Measurements from ENCODE around the gene HMCN2.

The HMCN2 gene

DNA sequence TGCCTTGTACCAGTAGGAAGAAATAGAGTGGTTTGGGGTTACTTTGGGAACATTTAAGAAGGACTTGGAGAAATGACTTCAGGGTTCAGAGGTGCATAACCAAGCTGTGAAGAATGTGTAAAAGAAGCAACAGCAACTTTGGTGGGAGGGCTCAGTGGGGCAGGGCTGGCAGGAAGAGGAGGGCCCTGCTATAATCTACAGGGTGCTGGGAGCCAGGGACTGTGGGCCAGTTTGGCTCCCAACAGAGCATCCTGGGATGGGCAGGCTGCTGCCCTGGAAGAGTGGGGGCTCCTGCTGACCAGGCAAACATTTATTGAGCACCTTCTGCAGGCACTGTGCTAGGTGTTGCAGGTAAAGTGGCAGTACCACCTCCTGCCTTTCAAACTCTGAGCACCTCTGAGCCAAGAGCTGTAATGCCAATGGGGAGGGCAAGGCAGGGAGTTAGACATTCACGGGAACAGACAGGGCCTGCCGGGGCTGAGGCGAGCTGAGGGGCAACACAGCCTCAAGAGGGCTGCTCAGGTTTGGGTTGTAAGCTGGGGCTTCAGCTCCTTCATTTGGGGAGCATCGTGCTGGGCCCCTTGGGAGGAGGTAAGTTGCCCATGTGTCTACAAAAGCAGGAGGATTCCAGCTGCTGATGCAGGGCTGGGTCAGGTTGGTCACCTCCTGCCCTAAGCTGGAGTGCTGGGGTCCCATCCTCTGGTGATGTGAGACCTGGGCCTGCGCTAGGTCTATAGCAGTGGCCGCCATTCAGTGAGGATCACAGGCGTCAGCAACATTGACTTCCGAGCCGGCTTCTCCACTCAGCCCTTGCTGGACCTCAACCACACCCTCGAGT is 30.6 kb downstream of the HMCN2 start:
- Histone ChIP-seq H3K36me3 (ENCODE audit: insufficient read depth, low read length) (peaks cover 55% of the 10 kb centered on the region), H3K4me3 (ENCODE audit: low read depth in 1 of 2, low read length in 2 of 2) (no peak overlapping the region), H3K27ac (ENCODE audit: low read depth, low read length) (no peak overlapping the region), H3K4me1 (ENCODE audit: insufficient read depth, low read length) (peaks cover 11% of the 10 kb centered on the region), H3K27me3 (ENCODE audit: control insufficient read depth in 1 of 2, insufficient read depth in 2 of 2, low read length in 2 of 2) (no peaks in the 10 kb centered on the region), H3K9ac (ENCODE audit: low read length) (no peak overlapping the region), H3K9me3 (ENCODE audit: low read length) (no peaks in the 10 kb centered on the region)

DNA sequence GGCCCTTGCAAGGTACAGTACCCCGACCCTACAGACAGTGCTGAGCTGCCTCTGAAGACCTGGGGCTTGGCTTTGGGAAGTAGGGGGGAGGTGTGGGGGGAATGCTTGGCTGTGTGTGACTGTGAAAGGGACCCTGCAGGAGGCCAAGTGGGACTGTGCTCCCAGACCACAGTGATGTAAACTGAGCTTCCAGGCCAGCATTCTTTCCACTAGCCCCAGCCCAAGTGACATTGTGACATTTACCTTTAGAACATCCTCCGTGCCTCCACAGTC is 31.2 kb downstream of the HMCN2 start:
- Histone ChIP-seq H3K9me3 (ENCODE audit: low read length) (no peaks in the 10 kb centered on the region), H3K4me1 (ENCODE audit: insufficient read depth, low read length) (peaks cover 16% of the 10 kb centered on the region), H3K9ac (ENCODE audit: low read length) (no peak overlapping the region), H3K27ac (ENCODE audit: low read depth, low read length) (no peak overlapping the region), H3K27me3 (ENCODE audit: control insufficient read depth in 1 of 2, insufficient read depth in 2 of 2, low read length in 2 of 2) (no peaks in the 10 kb centered on the region), H3K36me3 (ENCODE audit: insufficient read depth, low read length) (peaks cover 55% of the 10 kb centered on the region), H3K4me3 (ENCODE audit: low read depth in 1 of 2, low read length in 2 of 2) (no peak overlapping the region)

DNA sequence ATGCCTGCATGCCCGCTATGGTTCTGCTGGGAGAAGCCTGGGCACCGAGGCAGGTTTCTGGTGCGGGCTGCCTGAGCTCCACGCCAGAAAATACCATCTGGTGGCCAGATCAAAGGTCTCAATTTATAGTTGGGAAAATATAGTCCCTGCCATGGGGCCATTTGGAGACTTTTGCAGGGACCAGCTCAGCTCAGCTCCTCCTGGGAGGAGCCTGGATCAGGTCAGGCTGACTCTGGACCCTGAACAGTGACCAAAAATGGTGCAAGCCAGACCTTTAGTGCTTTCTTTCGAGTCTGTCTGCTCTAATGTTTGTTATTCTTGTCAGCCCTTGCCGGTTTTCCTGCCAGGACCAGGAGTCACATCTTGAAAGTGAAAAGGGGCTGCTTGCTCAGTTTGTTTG is 31.8 kb downstream of the HMCN2 start:
- no peaks in the 10 kb centered on the region for H3K27me3 ChIP-seq (ENCODE audit: control insufficient read depth in 1 of 2, insufficient read depth in 2 of 2, low read length in 2 of 2)

DNA sequence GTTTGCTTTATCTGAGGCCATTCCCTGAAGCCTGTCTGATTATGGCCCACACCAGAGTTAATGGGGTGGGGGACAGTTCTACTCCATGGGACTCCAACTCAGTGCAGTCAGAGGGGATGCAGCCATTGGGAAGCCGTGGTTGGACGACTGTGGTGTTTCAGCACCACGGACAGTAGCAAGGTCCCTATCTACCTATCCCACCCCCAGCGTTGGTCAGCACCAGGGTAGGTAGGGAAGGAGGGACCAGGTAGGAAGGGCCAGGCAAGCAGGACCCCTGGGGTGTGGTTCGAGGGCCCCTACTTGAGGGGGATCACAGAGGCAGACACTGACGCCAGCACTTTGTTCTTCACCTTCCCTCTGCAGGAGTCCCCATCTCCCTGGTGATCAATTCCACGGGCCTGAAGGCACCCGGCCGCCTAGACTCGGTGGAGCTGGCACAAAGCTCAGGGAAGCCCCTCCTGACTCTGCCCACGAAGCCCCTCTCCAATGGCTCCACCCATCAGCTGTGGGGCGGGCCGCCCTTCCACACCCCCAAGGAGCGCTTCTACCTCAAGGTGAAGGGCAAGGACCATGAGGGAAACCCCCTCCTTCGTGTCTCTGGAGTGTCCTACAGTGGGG is 33.2 kb downstream of the HMCN2 start:
- H3K27me3 ChIP-seq (ENCODE audit: control insufficient read depth in 1 of 2, insufficient read depth in 2 of 2, low read length in 2 of 2), result no peaks in the 10 kb centered on the region
- no peak overlapping the region for H3K27ac ChIP-seq (ENCODE audit: low read depth, low read length)
- peaks cover 28% of the 10 kb centered on the region for H3K4me1 ChIP-seq (ENCODE audit: insufficient read depth, low read length)
- peaks cover 60% of the 10 kb centered on the region for H3K36me3 ChIP-seq (ENCODE audit: insufficient read depth, low read length)
- H3K9ac ChIP-seq (ENCODE audit: low read length), result no peak overlapping the region
- no peaks in the 10 kb centered on the region for H3K9me3 ChIP-seq (ENCODE audit: low read length)
- H3K4me3 ChIP-seq (ENCODE audit: low read depth in 1 of 2, low read length in 2 of 2), result no peak overlapping the region

More for the DNA sequence above, 31.8 kb downstream of the HMCN2 start:
- H3K36me3 ChIP-seq (ENCODE audit: insufficient read depth, low read length), result peaks cover 55% of the 10 kb centered on the region
- no peak overlapping the region for H3K9ac ChIP-seq (ENCODE audit: low read length)
- no peak overlapping the region for H3K4me3 ChIP-seq (ENCODE audit: low read depth in 1 of 2, low read length in 2 of 2)
- peaks cover 19% of the 10 kb centered on the region for H3K4me1 ChIP-seq (ENCODE audit: insufficient read depth, low read length)
- H3K9me3 ChIP-seq (ENCODE audit: low read length), result no peaks in the 10 kb centered on the region
- H3K27ac ChIP-seq (ENCODE audit: low read depth, low read length), result no peak overlapping the region

DNA sequence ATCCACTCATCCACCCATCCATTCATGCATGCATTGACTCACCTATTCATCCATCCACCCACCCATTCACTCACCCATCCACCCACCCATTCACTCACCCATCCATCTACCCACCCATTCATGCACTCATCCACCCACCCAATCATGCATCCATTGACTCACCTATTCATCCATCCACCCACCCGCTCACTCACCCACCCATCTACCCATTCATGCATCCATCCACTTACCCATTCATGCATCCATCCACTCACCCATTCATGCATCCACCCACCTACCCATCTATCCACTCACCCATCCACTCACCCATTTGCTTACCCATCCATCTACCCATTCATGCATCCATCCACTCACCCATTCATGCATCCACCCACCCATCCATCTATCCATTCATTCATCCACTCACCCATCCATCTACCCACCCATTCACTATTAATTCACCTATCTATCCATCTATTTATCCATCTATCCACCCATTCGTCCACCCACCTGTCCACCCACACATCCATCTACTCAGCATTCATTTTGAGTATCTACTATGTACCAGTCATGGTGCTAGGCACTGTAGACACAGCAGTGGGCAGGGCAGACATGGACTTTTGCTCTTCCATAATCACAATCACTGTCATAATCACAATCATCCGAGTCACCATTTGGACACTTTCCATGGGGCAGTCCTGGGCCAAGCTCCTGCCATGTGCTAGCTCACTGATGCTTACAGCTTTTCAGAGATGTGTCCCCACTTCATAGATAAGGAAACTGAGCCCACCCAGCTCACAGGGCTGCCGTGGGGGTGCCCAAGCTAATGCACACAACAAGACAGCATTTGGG is 34.4 kb downstream of the HMCN2 start:
- H3K4me1 ChIP-seq (ENCODE audit: insufficient read depth, low read length), result peaks cover 41% of the 10 kb centered on the region
- H3K36me3 ChIP-seq (ENCODE audit: insufficient read depth, low read length), result peaks cover 55% of the 10 kb centered on the region
- no peak overlapping the region for H3K4me3 ChIP-seq (ENCODE audit: low read depth in 1 of 2, low read length in 2 of 2)
- no peaks in the 10 kb centered on the region for H3K27me3 ChIP-seq (ENCODE audit: control insufficient read depth in 1 of 2, insufficient read depth in 2 of 2, low read length in 2 of 2)
- no peaks in the 10 kb centered on the region for H3K9me3 ChIP-seq (ENCODE audit: low read length)
- no peak overlapping the region for H3K27ac ChIP-seq (ENCODE audit: low read depth, low read length)
- no peak overlapping the region for H3K9ac ChIP-seq (ENCODE audit: low read length)

DNA sequence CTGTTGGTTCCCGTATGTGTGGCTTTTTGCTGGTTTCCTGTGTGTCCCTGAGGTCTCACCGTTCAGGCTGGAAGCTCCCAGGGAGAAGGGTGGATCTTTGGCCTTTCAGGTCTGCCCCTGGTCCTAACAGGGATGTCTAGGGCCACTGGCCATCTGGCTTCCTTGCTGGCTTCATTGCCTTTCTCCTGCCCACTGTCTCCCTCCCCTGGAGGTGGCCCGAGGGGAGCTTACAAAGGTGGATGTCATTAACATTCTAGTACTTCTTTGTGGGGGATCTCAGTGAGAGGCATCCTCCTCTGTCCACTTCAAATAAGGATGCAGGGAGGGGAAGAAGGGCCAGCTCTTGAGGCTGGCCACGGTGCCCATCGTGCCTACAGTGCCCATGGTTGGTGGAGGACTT is 35.2 kb downstream of the HMCN2 start:
- H3K4me1 ChIP-seq (ENCODE audit: insufficient read depth, low read length), result peaks cover 48% of the 10 kb centered on the region
- H3K4me3 ChIP-seq (ENCODE audit: low read depth in 1 of 2, low read length in 2 of 2), result no peak overlapping the region
- peak overlapping the region; percentile 85 for H3K27ac ChIP-seq (ENCODE audit: low read depth, low read length)
- H3K9me3 ChIP-seq (ENCODE audit: low read length), result no peaks in the 10 kb centered on the region
- peaks cover 51% of the 10 kb centered on the region for H3K36me3 ChIP-seq (ENCODE audit: insufficient read depth, low read length)
- no peaks in the 10 kb centered on the region for H3K27me3 ChIP-seq (ENCODE audit: control insufficient read depth in 1 of 2, insufficient read depth in 2 of 2, low read length in 2 of 2)
- peak overlapping the region; percentile 27 for H3K9ac ChIP-seq (ENCODE audit: low read length)

DNA sequence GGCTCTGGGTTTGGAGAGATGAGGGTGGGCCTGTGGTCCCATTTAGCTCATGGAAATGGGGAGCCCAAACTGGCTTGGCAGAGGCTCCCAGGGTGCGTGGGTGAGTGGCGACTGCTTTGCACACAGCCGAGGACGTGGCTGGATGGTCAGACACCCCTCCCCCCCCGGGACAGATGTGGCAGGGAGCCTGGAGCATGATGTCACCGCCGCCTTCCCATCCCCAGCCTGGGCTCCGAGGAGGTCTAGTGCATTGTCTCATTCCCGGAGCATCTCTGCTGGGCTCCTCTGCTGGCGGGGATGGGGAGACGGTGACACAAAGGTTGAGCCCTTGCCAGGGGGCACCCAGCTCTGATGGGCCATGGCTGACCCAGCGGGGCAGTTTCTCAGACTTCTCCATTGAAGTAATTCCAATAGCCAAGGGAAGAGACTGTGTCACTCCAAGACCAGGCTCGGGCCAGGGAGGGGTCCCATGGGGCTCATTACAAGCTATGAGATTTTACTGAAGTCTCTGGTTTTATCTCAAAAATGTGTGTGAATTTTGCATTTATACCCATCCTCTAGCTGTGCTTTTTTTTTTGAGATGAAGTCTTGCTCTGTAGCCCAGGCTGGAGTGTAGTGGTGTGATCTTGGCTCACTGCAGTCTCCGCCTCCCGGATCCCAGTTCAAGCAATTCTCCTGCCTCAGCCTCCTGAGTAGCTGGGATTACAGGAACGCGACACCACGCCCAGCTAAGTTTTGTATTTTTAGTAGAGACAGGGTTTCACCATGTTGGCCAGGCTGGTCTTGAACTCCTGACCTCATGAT is 36.1 kb downstream of the HMCN2 start:
- H3K4me3 ChIP-seq (ENCODE audit: low read depth in 1 of 2, low read length in 2 of 2), result no peak overlapping the region
- H3K9ac ChIP-seq (ENCODE audit: low read length), result peak overlapping the region; percentile 27
- H3K36me3 ChIP-seq (ENCODE audit: insufficient read depth, low read length), result peaks cover 51% of the 10 kb centered on the region
- H3K27ac ChIP-seq (ENCODE audit: low read depth, low read length), result peak overlapping the region; percentile 85
- H3K27me3 ChIP-seq (ENCODE audit: control insufficient read depth in 1 of 2, insufficient read depth in 2 of 2, low read length in 2 of 2), result no peaks in the 10 kb centered on the region
- H3K4me1 ChIP-seq (ENCODE audit: insufficient read depth, low read length), result peaks cover 52% of the 10 kb centered on the region
- H3K9me3 ChIP-seq (ENCODE audit: low read length), result no peaks in the 10 kb centered on the region

DNA sequence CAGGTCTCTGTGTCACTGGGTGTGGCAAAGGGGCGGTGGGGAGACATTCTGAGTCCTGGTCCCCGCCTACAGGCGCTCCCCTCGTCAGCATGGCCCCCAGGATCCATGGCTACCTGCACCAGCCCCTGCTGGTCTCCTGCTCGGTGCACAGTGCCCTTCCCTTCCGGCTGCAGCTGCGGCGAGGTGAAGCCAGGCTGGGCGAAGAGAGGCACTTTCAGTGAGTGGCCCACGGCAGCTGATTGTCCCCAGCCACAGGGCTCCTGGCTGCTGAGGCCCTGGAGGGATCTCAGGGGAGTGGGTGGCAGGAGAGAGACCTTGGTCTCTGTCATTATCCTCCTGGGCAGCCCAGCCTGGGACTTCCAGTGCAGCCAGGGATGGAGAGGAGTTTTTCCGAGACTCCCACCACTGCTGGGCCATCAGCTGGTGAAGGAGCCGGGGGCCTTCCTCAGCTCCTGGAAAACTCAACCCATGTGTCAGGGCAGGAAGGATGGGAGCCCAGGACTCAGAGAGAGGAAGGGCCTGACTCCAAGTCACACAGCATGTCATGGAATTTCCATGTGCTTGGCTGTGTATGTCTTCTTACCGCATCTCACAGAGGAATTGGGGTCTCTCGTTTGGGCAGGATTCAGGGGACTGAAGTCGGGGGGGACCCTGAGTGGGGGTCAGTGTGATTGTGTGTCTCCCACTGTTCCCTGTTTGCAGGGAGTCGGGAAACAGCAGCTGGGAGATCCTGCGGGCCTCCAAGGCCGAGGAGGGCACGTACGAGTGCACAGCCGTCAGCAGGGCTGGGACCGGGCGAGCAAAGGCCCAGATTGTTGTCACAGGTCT is 37.4 kb downstream of the HMCN2 start:
- H3K9me3 ChIP-seq (ENCODE audit: low read length), result no peaks in the 10 kb centered on the region
- no peaks in the 10 kb centered on the region for H3K27me3 ChIP-seq (ENCODE audit: control insufficient read depth in 1 of 2, insufficient read depth in 2 of 2, low read length in 2 of 2)
- no peak overlapping the region for H3K4me3 ChIP-seq (ENCODE audit: low read depth in 1 of 2, low read length in 2 of 2)
- peak overlapping the region; percentile 10 for H3K27ac ChIP-seq (ENCODE audit: low read depth, low read length)
- peaks cover 52% of the 10 kb centered on the region for H3K4me1 ChIP-seq (ENCODE audit: insufficient read depth, low read length)
- peaks cover 56% of the 10 kb centered on the region for H3K36me3 ChIP-seq (ENCODE audit: insufficient read depth, low read length)
- no peak overlapping the region for H3K9ac ChIP-seq (ENCODE audit: low read length)

DNA sequence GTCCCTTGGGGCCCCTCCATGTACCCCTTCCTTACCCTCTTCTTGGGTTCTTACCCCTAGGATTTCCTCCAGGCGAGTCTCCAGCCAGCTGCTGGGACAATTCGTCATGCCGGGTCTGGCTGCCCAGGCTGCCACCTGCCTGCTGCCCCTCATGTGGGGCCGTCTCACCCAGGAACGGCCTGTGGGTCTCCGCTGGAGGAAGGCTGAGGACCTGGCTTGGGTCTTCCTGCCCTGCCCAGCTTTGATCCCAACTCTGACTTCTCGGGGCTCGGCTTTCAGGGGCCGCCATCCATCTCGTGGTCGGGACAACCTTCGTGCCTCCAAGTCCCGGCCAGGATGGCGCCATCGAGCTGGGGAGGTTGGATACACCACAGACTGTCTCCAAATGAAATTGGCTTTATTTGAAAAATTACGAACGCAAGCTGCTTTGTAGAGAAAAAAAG is 38.1 kb downstream of the HMCN2 start:
- Histone ChIP-seq H3K4me1 (ENCODE audit: insufficient read depth, low read length) (peaks cover 52% of the 10 kb centered on the region), H3K27me3 (ENCODE audit: control insufficient read depth in 1 of 2, insufficient read depth in 2 of 2, low read length in 2 of 2) (no peaks in the 10 kb centered on the region), H3K9ac (ENCODE audit: low read length) (no peak overlapping the region), H3K4me3 (ENCODE audit: low read depth in 1 of 2, low read length in 2 of 2) (no peak overlapping the region), H3K27ac (ENCODE audit: low read depth, low read length) (peak overlapping the region; percentile 28), H3K36me3 (ENCODE audit: insufficient read depth, low read length) (peaks cover 61% of the 10 kb centered on the region), H3K9me3 (ENCODE audit: low read length) (no peaks in the 10 kb centered on the region)

DNA sequence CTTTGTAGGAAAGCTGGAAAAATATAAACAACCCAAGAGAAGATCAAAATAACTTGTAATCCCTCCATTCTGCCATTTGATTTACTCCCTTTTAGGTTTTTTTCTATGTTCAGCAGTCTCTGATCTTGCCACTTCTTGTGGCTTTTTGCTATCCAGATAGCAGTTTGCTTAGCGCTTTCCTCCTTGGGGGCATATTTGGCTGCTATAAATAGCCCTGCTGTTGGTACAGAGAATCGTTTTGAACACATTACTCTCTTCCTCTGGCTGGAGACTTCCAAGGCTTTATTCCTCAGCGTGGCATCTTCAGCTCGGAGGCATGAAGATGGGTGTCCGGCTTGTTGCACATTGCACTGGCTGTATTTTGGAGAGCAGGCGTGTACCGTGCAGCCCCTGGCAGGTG is 38.6 kb downstream of the HMCN2 start:
- Histone ChIP-seq H3K9ac (ENCODE audit: low read length) (no peak overlapping the region), H3K4me3 (ENCODE audit: low read depth in 1 of 2, low read length in 2 of 2) (no peak overlapping the region), H3K27me3 (ENCODE audit: control insufficient read depth in 1 of 2, insufficient read depth in 2 of 2, low read length in 2 of 2) (no peaks in the 10 kb centered on the region), H3K36me3 (ENCODE audit: insufficient read depth, low read length) (peaks cover 58% of the 10 kb centered on the region), H3K27ac (ENCODE audit: low read depth, low read length) (peak overlapping the region; percentile 86), H3K9me3 (ENCODE audit: low read length) (no peaks in the 10 kb centered on the region), H3K4me1 (ENCODE audit: insufficient read depth, low read length) (peaks cover 52% of the 10 kb centered on the region)

Data from muscle layer of colon (tissue), 2 donors.